Ectodermal cell (in vitro differentiated cells): ENCODE measurements around the gene MSI2.
A peak's percentile ranks its signal among the peaks of the same experiment; 100 is the strongest.

ENCODE experiments used
- H3K27ac ChIP-seq: 2 replicates; pipeline ENCODE4 v1.7.0; 2013; ENCODE audit warnings: mild to moderate bottlenecking, low read depth, low read length; ENCODE audit not compliant: insufficient read depth, poor library complexity, severe bottlenecking
- H3K27me3 ChIP-seq: 2 replicates; pipeline ENCODE4 v1.7.0; 2013; ENCODE audit warnings: mild to moderate bottlenecking, low read length; ENCODE audit not compliant: insufficient read depth, control insufficient read depth, poor library complexity, severe bottlenecking
- H3K36me3 ChIP-seq: one replicate; pipeline ENCODE4 v1.7.0; 2013; ENCODE audit warnings: low read length; ENCODE audit not compliant: control insufficient read depth, insufficient read depth
- H3K4me1 ChIP-seq: one replicate; pipeline ENCODE4 v1.7.0; 2013; ENCODE audit warnings: low read length; ENCODE audit not compliant: control insufficient read depth, insufficient read depth
- H3K4me3 ChIP-seq: 2 replicates; pipeline ENCODE4 v1.7.0; 2013; ENCODE audit warnings: low read depth, low read length, control low read depth; ENCODE audit not compliant: insufficient read depth
- H3K9me3 ChIP-seq: 2 replicates; pipeline ENCODE4 v1.7.0; 2013; ENCODE audit warnings: mild to moderate bottlenecking, low read length, moderate library complexity; ENCODE audit not compliant: control insufficient read depth
- WGBS, 2 experiments: methylation state at CpG; one replicate each; pipeline ENCODE4 v1.1.7; 2013; ENCODE audit warnings: missing lambda C conversion rate in 2 of 2; 5-methylcytosine and 5-hydroxymethylcytosine counted together

The MSI2 gene

GRCh38 chr17:57268181-57268580 is 11.9 kb downstream of the MSI2 start:
- no peak overlapping the region for H3K27ac ChIP-seq
- peaks cover 35% of the 10 kb centered on the region for H3K4me1 ChIP-seq
- no peaks in the 10 kb centered on the region for H3K9me3 ChIP-seq
- no peaks in the 10 kb centered on the region for H3K27me3 ChIP-seq
- WGBS, 2 experiments, result 95 to 96% methylated on average over 8 of the region's 8 CpGs
- H3K36me3 ChIP-seq, result peaks cover 17% of the 10 kb centered on the region
- H3K4me3 ChIP-seq, result no peak overlapping the region

DNA sequence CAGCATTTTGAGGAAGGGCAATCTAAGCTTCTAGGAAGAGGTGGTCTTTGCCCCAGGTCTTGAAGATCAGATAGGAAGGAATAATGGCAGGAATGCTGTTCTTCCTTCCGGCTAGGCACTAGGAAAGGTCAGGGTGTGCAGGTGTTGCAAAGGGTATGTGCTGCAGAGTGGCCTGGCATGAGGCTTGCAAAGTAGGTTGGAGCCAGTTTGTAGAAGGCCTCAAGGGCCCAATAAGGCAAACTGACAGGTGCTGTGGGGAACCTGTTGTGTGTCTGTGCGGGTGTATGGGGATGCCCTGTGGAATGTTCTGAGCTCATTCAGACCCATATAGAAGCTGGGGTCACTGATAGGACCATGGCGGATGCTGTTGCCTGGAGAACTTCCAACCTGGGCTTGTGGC is 12.7 kb downstream of the MSI2 start:
- H3K9me3 ChIP-seq, result no peaks in the 10 kb centered on the region
- H3K27me3 ChIP-seq, result no peaks in the 10 kb centered on the region
- H3K4me3 ChIP-seq, result no peak overlapping the region
- H3K4me1 ChIP-seq, result peaks cover 35% of the 10 kb centered on the region
- H3K27ac ChIP-seq, result no peak overlapping the region
- 96 to 97% methylated on average over 3 of the region's 3 CpGs for WGBS, 2 experiments
- peaks cover 17% of the 10 kb centered on the region for H3K36me3 ChIP-seq

DNA sequence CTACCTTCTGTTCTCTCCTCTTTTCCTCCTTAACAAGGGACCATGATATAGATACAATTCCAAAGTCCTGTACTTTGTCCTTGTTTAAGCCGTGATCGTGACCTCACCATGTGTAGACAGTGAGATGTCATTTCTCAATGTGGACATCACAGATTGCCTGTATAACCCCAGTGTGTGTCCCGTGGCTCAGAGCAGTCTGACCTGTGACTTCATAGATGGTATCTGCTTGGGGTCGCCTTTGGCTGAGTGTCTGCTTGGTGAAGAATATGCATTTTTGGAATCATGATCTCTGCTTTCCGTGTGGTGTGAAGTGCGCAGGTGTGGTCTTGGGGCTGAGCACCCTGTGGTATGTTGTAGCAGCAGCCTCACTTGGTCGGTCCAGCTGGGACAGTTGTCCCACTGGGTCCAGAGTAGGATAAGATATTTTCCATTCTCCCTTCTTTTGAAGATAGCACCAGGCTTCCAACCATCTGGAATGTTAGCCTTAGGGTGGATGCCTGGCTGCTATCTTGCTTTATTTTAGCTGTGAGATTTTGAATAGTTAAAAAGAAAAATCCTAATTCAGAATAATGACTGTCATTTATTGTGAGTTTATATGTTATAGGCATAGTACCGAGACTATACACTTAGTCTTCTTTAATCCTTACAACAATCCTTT is 13.4 kb downstream of the MSI2 start:
- Histone ChIP-seq H3K9me3 (no peaks in the 10 kb centered on the region), H3K36me3 (peaks cover 17% of the 10 kb centered on the region), H3K4me1 (peaks cover 38% of the 10 kb centered on the region), H3K27ac (no peak overlapping the region), H3K4me3 (no peak overlapping the region), H3K27me3 (no peaks in the 10 kb centered on the region)
- WGBS, 2 experiments, result 93 to 94% methylated on average over 7 to 8 of the region's 8 CpGs

GRCh38 chr17:57270801-57271245 is 14.5 kb downstream of the MSI2 start:
- Histone ChIP-seq H3K4me3 (no peak overlapping the region), H3K9me3 (no peaks in the 10 kb centered on the region), H3K4me1 (peaks cover 47% of the 10 kb centered on the region), H3K27me3 (no peaks in the 10 kb centered on the region), H3K36me3 (peaks cover 17% of the 10 kb centered on the region), H3K27ac (peak overlapping the region; percentile 40)
- WGBS, 2 experiments, result 42 to 63% methylated on average over 7 of the region's 7 CpGs

DNA sequence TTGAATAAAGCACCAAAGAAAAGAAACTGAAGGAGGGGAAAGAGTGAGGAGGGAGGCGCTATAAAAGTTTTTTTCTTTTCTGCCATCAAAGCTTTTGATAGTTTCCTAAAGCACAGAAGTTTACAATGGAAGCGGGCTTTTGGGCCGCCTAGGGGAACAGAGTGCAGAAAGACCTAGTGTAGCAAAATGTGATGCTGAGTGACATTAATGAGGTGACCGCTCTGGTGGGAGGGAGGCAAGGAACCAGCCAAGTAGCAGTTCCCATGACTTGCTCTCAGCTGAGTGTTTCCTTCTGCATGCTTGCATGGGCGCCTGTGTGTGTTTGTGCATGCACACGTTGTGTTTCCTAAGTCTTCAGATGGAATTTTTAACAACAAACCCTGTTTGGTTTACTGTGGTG is 15.5 kb downstream of the MSI2 start:
- no peak overlapping the region for H3K27ac ChIP-seq
- H3K4me1 ChIP-seq, result peaks cover 47% of the 10 kb centered on the region
- 77 to 80% methylated on average over 6 of the region's 6 CpGs for WGBS, 2 experiments
- peaks cover 13% of the 10 kb centered on the region for H3K36me3 ChIP-seq
- H3K27me3 ChIP-seq, result no peaks in the 10 kb centered on the region
- H3K4me3 ChIP-seq, result no peak overlapping the region
- no peaks in the 10 kb centered on the region for H3K9me3 ChIP-seq

GRCh38 chr17:57273490-57273889 is 17.2 kb downstream of the MSI2 start:
- no peaks in the 10 kb centered on the region for H3K27me3 ChIP-seq
- peaks cover 2% of the 10 kb centered on the region for H3K36me3 ChIP-seq
- no peaks in the 10 kb centered on the region for H3K9me3 ChIP-seq
- H3K27ac ChIP-seq, result no peak overlapping the region
- peaks cover 47% of the 10 kb centered on the region for H3K4me1 ChIP-seq
- 84 to 88% methylated on average over 6 of the region's 6 CpGs for WGBS, 2 experiments
- no peak overlapping the region for H3K4me3 ChIP-seq

DNA sequence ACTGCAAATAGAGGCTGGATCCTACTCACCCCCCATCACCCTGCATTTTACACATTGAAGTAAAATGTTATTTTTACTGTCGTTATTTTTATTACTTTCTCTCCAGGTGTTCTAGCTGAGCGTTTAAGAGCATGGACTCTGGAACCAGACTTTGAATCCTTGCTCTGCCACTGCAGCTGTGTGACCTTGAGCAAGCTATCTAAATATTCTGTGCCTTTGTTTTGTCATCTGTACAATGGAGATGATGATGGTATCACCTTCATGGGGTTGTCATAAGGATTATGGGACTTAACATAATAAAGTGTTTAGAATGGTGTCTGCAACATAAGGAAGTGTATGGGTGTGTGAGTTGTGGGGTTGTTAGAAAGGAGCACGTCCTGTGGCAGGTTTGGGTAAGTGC is 17.8 kb downstream of the MSI2 start:
- Histone ChIP-seq H3K27me3 (no peaks in the 10 kb centered on the region), H3K36me3 (peaks cover 2% of the 10 kb centered on the region), H3K9me3 (no peaks in the 10 kb centered on the region), H3K4me3 (no peak overlapping the region), H3K4me1 (peaks cover 47% of the 10 kb centered on the region), H3K27ac (no peak overlapping the region)
- WGBS, 2 experiments, result 91 to 97% methylated on average over 3 of the region's 3 CpGs

GRCh38 chr17:57275071-57275764 is 18.9 kb downstream of the MSI2 start:
- 92 to 94% methylated on average over 6 of the region's 6 CpGs for WGBS, 2 experiments
- Histone ChIP-seq H3K4me1 (peaks cover 37% of the 10 kb centered on the region), H3K27ac (no peak overlapping the region), H3K36me3 (peaks cover 6% of the 10 kb centered on the region), H3K4me3 (no peak overlapping the region), H3K9me3 (no peaks in the 10 kb centered on the region), H3K27me3 (no peaks in the 10 kb centered on the region)

GRCh38 chr17:57276621-57277020 is 20.3 kb downstream of the MSI2 start:
- no peaks in the 10 kb centered on the region for H3K27me3 ChIP-seq
- H3K9me3 ChIP-seq, result no peaks in the 10 kb centered on the region
- peaks cover 6% of the 10 kb centered on the region for H3K36me3 ChIP-seq
- peaks cover 31% of the 10 kb centered on the region for H3K4me1 ChIP-seq
- H3K4me3 ChIP-seq, result no peak overlapping the region
- no peak overlapping the region for H3K27ac ChIP-seq
- WGBS, 2 experiments, result 96% methylated on average over 9 of the region's 9 CpGs

GRCh38 chr17:57277923-57278604 is 21.7 kb downstream of the MSI2 start:
- H3K4me1 ChIP-seq, result peaks cover 31% of the 10 kb centered on the region
- H3K27ac ChIP-seq, result no peak overlapping the region
- no peaks in the 10 kb centered on the region for H3K27me3 ChIP-seq
- 92% methylated on average over 8 of the region's 8 CpGs for WGBS, 2 experiments
- no peaks in the 10 kb centered on the region for H3K9me3 ChIP-seq
- H3K4me3 ChIP-seq, result no peak overlapping the region
- H3K36me3 ChIP-seq, result peaks cover 6% of the 10 kb centered on the region
